ENCODE measurements around the gene IMPA2.
A peak's percentile ranks its signal among the peaks of the same experiment; 100 is the strongest.
"Not testable (repeated sequence)": the region's sequence is repeated elsewhere in the genome, so short reads cannot be mapped to it uniquely, and the experiment has no call there.

Gene IMPA2

DNA sequence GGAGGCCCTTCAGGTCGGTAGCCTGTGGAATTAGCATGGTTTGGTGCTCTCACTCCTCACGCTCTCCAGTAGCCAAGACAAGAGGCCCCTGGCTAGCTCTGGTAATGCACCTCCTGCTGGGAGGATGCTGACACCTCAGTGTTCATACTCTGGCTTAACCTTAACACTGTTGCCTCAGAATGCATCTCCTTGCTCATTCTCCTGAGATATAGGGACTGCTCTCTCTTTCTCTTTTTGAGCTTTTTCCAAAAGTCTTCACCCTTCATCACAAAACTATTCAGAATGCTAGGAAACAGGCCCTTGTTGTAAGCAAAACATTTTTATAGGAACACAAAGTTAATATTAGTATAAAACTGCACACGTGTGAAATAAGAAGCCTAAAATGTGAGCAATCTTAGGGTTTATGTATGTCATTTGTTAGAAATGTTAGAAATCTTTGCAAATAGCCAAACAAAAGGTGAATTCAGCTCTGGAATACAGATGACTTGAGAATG, 17.3 kb upstream of the IMPA2 start:
- DNase-seq: peak; percentile 41

DNA sequence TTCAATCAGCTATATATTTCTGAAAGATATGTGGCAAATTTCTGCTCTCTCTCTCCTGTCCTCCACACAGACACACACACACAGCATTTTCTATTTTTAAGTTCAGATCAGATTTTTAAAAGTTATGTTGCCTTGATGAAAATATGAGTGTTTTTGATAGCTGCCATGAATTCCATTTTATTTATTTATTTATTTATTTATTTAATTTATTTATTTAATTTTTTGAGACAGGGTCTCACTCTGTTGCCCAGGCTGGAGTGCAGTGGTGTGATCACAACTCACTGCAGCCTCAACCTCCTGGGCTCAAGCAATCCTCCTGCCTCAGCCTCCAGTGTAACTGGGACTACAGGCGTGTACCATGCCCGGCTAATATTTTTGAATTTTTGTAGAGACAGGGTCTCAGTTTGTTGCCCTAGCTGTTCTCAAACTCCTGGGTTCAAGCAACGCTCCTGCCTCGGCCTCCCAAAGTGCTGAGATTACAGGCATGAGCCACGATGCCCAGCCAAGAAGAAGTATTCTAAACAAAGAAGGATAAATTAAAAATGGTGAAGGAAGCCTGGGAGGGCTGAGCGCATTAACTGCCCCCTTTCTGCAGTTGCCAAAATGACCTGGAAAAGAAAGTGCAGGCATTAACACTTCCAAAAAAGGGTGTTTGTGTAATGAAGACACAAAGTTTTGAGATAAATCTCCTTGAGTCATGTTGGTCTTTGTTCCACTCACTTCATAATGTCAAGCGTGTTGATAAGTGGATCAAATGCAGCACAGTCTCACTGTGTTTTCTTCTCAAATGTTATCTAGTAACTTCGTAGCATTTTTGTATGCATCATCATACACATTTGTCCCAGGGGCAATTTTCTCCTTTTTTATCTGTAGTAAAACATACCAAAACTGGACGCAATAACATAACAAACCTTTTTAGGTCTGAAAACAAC, 11.1 kb upstream of the IMPA2 start:
- no peak for DNase-seq

DNA sequence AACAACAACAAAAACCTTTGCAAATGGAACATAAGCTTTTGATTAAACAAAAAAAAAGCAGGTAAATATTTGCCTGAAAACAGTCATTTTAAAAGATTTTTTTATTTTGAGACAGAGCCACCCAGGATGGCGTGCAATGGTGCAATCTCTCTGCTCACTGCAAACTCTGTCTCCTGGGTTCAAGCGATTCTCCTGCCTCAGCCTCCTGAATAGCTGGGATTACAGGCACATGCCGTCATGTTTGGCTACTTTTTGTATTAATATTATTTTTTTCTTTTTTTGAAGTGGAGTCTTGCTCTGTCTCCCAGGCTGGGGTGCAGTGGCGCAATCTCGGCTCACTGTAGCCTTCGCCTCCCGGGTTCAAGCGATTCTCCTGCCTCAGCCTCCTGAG, 10.5 kb upstream of the IMPA2 start:
- not testable (repeated sequence) for DNase-seq

DNA sequence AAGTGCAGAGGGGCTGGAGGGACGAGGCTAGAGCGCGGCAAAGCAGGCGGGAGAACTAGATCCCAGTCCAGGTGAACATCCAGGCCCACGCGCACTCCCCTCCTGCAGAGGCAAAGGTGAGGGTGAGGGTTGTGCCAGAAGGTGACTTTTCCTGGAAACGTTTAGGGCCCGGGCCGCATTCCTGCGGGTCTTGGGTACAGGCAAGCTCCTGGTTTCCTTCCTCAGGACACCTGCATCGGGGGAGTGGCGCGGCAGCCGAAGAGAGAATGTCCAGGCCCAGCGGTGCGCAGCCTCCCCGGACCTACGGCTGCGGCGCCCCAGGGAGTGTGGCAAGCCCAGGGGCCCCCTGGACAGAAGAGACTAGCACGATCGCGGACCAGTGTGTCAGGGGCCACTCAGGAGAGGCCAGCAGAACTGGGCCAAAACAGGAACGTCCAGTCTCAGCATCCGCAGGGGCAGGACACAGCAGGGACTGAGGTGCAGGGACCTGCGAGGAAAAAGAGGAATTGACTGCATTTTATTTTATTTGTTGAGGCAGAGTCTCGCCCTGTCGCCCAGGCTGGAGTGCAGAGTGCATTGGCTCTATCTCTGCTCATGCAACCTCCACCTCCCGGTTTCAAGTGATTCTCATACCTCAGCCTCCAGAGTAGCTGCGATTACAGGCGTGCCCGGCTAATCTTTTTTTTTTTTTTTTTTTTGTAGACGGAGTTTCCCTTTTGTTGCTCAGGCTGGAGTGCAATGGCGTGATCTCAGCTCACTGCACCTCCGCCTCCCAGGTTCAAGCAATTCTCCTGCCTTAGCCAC, 8.7 kb upstream of the IMPA2 start:
- DNase-seq: no peak

DNA sequence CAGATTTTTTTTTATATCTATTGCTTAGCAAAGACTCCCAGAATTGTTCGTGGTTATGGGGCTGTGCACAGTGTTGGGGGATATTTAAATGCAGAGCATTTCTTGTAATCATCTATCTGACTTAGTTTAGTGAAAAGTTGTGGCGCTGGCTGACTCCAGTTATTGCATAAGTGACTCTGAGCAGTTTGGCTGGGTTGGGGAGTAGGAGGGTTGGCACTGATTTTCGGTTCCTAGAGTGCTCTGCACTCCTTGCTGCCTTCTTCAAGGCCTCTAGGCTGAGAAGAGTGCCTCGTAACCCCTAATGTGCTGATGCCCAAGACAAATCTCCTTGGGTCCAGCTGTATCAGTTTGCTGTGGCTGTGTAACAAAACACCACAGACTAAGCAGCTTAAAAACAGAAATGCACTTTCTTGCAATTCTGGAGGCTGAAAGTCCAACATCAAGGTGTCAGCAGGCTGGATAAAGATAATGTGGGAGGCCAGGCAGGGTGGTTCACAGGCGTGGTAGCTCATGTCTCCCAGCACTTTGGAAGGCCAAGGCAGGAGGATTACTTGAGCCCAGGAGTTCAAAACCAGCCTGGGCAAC, 6.5 kb upstream of the IMPA2 start:
- DNase-seq: no peak

DNA sequence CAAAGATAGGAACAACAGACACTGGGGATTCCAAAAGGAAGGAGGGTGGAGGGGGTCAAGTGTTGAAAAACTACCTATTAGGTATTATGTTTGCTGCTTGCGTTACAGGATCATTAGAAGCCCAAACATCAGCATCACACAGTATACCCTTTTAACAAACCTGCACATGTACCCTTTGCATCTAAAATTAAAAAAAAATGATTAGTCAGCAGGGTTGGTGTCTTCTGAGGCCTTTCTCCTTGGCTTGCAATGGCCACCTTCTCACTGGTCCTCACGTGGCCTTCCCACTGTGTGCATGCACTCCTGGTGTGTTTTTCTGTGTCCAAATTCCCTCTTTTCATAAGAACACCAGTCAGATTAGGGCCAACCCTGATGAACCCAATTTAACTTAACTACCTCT, 5.6 kb upstream of the IMPA2 start:
- no peak for DNase-seq

DNA sequence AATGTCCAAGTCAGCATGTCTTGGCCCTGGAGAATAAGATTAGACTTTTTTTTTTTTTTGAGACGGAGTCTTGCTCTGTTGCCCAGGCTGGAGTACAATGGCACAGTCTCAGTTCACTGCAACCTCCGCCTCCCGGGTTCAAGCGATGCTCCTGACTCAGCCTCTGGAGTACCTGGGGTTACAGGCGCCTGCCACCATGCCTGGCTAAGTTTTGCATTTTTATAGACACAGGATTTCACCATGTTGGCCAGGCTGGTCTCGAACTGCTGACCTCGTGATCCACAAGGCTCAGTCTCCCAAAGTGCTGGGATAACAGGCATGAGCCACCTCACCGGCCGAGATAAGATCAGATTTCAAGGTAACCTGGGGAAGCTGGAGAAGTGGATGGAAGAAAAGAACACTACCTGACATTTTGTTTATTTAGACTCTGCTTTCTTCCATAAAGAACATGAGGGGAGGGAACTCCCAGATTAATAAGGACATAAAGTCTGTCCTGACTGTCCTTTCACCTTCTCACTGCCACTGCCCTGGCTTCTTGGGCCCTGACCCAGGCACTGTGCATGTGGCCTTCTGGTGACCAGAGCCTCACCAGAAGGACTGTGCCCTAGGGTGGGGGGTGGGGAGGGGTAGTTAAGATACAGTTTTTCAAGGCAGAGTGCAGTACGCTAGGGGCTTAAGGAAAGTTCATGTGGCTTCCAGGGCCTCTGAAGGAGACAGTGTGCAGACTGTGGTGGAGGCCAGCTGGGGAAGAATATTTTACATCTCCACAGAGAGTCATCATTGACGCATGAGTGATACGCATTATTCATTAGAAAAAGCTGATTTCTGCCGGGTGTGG, 4.8 kb upstream of the IMPA2 start:
- DNase-seq: no peak

DNA sequence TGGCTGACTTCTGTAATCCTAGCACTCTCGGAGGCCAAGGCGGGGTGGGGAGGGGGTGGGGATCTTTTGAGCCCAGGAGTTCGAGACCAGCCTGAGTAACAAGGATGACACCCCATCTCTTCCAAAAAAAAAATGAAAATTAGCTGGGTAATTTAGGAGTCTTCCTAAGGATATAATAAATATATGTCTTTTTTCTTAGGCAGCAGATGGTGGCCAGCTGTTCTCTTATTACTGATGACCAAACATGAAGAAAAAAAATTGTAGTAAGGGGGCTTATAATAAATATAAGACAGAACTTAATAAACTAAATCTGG, 4.2 kb upstream of the IMPA2 start:
- DNase-seq: no peak

DNA sequence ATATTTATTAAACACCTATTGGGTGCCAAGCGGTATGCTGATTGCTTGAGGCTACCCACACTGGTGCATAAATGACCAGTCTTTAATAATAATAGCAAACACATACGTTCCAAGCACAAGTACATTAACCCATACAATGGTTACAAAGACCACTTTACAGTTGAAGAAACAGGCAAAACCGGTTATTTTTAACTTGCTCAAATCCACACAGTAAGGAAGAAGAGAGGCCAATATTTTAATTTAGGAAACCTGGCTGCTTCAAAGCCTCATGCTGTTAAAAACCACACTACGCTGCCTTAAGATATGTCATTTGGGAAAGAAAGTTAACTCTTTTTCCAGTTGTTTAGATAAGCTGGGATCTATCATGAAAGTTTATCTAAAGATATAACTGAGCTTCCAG, 2.4 kb upstream of the IMPA2 start:
- DNase-seq: peak; percentile 0

DNA sequence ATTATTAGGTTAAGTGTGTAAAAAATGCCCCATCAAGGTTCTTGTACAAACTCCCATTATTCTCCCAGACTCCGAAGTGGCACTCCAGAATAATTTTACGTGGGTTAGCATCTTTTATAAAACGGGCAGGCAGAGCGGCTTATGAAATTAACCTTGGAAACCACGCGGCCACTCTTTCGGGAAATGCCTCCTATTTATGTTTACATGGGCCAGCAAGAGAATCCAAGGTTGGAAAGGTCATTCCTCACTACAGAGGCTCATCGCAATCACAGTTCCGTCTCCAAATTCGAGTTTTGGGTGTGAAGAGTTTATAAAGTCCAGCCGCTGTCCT, 1.2 kb upstream of the IMPA2 start:
- DNase-seq: no peak

DNA sequence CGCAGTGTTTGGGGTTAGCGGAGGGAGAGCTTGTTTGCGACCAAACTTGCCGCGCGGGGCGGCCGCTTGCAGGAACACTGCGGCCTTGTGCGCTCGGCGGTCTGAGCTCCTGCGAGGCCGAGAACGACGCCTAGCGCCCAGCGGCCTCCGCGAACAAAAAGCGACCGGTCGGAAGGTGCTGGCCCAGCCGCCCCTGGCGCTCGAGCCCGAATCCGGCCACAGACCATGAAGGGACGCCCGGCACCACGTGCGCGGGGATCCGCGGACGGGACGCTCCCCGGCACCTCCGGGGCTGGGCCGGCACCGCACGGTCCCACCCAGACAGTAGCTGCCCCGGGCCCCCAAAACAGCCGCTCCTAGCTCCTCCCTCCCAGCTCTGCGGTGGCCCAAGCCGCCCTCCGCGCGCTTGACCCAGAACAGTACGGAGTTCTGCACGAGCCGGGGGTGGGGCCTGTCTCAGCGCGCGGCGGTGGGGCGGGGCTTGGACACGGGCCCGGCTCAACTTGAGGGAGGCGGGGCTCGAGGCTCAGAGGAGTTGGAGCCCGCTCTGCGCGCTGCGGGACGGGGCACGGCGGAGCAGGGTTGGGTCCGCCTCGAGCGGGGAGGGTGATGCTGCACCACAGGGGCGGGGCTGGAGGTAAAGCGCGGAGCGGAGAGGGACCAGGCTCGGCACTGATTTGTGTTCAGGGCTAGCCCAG, 664 bp upstream of the IMPA2 start:
- DNase-seq: peak; percentile 97

DNA sequence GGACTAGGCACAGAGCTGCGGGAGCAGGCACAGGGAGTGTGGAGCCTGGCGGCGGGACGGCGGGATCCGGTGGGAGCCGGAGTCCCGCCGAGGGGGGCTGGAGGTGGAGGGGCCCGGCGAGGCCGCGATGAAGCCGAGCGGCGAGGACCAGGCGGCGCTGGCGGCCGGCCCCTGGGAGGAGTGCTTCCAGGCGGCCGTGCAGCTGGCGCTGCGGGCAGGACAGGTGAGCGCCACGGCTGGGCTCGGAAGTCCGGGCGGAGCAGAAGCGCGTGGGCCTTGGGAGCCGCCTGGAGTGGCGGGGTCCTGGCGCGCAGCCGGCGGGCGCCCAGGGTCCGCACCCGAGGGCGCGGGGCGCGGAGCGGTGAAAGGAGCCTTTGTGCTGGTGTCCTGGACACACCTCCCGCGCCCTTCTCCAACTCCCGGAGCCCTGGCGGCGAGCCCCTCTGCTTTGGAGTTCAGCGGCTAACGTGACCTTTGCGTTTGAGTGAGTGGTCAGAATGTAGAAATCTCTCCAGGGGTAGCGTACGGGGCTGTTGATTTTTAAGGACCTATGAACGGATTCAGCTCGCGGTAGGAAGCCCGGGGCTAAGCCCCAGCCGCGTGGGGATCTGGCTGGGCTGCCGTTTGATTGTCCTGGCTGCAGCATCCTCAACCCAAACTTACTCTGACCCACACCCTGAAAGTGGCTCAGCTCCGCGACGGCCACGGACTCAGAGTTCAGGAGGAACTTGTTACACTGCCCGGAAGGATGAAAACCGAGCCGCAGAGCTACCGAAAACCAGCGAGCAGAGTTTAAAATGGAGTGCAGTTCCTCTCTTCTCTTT, 448 bp downstream of the IMPA2 start:
- peak; percentile 44 for DNase-seq

DNA sequence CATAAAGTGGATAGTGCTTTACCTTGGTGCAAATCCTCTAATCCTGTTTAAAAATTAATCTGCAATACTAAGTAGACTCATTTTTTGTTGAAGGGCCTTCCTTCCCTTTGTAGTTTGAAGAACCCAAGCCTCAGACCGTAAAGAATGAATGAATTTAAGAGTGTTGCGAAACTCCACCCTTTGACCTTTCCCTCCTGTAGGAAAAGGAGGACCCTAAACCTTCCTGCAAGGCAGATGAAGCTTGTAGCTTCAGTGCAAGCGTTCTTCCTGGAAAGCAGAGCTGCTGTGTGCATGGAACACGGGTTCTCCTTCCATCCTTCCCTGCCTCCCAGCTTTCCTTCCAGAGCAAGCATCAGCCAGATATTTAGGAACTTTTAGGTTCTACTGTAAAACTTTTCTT, 1.7 kb downstream of the IMPA2 start:
- DNase-seq: no peak

DNA sequence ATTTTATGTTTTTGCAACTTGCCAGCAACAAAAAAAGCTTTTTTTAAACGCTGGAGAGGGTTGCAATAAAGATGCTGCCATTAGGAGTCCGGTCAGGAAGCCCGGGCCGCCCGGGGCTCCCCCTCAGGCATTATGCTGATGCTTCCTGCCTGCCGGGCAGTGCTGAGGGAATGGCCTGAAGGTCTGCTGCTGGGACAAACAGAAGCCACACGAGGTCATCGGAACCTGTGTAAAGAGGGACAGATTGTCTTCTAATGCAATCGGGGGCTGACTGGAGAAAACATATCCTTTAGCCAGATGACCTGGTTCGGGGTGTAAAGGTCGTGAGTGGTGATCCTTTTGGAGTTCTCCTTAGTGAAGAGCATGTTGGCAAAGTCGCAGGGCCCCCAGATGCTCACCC, 2.3 kb downstream of the IMPA2 start:
- no peak for DNase-seq

DNA sequence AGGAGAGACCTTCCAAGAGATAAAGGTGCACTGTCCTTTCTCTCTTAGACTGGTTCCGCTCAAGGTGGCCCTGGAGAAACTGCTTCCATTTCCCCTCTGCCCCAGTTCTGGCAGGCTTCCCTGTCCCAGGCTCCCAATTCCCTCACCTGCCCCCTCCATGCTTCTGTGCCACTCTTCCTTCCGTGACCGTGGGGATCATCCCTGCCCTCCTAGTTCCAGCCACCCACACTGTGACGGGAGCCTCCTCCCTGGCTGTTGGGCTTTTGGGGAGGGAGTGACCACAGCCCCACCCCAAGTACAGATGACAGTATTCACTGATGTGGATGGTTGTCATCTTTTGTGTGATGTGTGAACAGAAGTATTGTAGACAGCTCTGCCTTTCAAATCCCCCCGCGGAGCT, 2.8 kb downstream of the IMPA2 start:
- DNase-seq: no peak

DNA sequence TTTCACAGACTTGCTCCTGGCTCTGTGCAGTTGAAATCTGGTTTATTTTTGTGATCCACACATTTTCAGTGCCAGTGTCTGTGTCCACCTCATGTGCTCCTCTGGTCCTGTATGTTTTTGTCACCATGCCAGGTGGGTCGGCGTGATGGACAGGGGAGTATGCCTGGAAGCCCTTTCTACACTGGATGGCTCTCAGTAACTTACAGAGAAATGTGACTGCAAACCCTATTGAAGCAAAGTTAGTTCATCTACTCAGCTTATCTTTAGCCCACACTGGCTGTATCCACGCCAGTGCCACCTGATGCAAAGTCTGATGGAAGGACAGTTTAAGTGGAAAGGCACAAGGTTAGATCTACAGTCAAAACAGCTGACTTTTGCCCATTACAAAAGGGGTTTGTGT, 4.3 kb downstream of the IMPA2 start:
- DNase-seq: peak; percentile 73

DNA sequence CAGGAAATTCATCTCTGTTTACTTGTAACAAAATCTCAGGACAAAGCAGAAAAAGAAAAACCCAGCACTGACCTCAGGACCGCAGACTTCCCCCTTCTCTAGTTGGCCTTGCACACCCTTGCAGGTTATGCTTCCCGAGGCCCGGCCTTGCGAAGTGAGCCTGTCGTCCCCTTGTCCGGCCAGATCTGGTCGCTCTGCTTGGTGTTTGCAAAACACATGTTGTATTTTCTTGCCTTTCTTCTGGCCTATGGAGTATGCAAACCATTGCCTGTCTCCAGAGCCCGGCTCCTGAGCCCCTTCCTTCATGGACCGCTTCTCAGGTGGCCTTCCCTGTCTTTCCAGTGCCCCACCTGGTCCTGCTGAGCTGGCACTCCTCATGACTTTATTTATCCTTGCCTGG, 4.8 kb downstream of the IMPA2 start:
- DNase-seq: no peak

DNA sequence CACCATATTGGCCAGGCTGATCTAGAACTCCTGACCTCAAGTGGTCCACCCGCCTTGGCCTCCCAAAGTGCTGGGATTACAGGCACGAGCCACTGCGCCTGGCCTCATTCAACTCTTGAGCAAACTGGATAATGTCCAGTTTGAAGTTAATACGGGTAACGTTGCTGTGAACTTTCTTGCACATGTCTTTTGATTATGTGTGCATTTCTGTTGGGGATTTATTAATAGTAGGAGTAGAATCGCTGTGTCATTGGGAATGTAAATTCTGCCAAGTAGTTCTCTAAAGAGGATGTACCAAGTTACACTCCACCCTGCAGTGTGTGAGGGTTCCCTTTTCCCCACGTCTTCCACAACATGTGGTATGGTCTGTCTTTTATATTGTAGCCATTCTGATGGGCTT, 6.2 kb downstream of the IMPA2 start:
- DNase-seq: peak; percentile 93

DNA sequence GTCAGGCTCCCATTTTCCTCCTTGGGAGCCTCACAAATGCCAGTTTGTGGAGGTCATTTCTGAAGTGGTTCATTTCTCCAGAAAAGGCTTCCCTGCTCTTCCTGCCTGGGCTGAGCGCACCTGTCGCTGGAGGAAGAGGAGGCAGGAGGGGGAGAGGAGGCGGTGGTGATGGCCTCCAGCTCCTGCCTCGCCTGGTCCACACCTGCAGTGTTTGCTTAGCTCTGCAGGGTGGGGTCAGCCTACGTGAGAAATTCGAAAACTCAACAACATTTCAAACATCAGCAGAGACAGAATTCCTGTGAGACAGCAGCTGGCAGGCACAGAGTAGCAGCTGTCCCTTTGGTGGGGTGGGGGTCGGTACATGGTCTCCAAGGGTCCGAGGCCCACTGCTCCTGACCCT, 7.9 kb downstream of the IMPA2 start:
- DNase-seq: no peak

DNA sequence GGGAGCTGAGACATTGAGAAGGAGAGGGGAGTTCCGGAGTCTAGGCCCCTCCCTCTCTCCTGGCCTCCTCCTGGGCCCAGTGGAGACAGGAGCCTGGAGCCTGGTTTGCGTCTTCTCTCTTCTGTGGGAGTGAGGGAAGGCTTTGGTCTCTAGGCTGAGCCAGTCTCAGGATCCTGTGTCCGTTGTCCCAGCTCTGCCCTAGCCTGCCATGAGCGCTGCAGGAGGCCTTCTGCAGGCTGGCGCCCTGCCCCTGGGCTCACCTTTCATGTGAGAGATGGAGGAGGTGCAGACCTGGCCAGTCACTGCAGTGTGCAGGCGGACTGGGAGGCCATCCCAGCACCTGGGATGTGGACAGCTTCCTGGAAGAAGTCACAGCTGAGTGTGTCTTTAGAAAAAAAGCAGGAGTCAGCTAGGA, 8.7 kb downstream of the IMPA2 start:
- no peak for DNase-seq

DNA sequence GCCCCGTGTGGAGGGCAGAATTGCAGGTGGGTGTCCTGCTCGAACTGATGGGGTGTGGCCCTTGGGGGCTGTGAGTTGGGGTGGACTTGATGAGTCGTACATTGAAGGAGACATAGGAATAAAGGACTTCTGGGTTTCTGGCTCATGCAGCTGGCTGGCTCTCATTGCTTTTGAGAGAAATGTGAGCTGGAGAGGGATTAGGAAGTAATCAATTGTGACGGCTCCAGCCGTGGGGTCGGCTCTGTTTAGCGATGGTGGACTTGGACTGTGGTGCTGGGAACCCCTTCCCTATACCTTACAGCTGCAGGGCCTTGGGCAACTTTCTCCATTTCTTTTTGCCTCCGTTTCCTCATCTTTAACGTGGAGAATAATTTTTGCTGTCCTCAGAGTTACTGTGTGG, 9.2 kb downstream of the IMPA2 start:
- DNase-seq: no peak
